ENCODE measurements around the gene LAMA5.

Gene LAMA5

DNA sequence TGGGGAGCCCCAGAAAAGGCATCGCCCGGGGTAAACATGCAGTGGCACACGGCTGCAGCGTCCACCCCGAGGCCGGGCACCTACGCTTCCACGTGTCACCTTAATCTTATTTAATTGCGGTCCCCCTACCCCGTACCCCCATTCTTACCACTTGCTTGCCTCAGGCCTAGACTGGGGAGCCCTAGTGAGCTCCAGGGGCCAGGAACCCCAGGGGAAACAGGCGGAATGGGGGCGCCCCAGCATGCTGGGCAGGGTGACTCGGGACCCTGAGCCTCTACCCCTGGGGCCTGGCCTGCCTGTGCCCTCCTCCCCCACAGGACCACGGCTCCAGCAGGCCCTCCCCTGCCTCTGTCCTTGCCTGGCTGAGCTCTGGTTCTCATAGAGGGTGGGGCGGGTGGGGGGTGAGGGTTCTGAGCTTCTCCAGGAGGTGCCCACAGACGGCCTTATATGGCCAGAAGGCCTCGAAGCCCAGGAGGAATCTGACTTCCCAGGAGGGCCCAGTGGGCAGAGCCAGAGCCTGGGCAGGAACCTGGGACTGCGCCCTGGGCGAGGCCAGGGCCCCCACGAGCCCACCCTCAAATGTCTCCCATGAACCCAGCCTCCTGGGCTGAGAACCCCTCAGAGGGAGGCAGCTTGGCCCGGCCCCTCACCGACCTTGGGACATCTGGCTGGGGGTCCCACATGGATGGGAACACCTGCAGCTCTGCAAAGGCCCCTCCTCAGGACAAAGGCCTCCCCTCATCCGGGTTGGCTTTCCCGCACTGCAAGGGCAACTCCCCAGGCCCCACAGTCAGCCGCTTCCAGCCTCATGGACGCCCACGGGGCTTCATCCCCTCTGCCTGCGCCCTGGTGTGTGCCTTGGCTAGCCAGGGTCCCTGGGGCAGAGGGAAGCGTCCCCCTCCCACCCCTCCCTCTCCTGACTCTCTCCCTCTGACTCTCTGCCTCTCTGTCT is 5.2 kb upstream of the LAMA5 start:
- DNase-seq (ENCODE audit: low read depth in 1 of 2, low spot score in 1 of 2), result no peak

DNA sequence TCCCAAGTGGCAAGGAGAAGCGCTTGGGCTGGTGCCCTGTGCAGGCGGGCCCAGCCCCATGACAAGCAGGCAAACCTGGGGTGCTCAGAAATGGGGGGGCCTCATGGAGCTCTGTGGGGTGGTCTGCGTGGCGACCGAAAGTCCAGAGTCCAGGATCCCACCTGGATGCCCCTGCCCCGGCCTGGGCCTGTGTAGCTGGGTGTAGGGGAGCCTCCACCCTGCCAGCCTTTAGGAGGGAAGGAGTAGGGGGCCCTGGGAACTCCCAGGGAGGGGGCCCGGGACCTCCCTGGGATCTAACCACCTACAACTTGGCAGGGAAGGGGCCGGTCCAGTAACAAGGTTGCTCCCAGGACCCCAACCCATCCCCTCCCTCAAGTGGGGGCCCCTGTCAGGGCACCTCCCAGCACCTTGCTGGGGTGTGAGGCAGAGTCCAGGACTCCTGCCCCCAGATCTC is 4.5 kb upstream of the LAMA5 start:
- DNase-seq (ENCODE audit: low read depth in 1 of 2, low spot score in 1 of 2), result no peak

DNA sequence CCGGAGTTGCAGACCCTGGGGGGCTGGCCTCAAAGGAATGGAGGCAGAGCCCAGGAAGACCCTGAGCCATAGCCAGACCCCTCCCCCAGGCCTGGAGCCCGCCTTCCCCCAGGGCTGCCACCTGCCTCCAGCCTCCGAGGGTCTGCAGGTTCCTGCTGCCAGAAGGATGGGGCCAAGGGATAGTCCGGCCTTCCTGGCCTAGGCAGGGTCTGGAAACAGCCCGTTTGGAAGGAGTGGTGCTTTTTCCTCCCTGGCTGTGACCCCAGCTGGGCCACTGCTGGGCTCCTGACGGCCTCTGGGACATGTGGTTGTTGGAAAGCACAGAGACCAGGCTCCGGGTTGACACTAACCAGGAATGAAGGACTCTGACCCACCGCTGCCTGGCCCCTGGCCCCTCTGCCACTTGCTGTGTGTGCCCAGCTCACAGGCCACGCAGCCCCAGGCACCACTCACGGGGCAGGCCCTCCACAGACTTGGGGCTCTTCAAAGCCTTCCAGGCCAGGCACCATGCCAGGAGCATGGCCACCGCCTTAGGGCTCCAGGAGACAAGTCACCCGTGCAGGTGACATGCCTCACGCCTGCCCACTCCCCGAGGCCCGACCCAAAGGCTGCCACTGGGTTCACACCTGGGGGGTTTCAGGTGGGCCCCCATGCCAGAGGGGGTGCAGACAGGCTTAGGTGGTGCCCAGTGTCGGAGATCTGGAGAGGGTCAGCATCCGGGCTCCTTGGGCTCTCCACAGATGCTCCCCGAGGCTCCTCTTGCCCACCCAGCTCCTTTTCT is 3.9 kb upstream of the LAMA5 start:
- DNase-seq (ENCODE audit: low read depth in 1 of 2, low spot score in 1 of 2), result no peak

DNA sequence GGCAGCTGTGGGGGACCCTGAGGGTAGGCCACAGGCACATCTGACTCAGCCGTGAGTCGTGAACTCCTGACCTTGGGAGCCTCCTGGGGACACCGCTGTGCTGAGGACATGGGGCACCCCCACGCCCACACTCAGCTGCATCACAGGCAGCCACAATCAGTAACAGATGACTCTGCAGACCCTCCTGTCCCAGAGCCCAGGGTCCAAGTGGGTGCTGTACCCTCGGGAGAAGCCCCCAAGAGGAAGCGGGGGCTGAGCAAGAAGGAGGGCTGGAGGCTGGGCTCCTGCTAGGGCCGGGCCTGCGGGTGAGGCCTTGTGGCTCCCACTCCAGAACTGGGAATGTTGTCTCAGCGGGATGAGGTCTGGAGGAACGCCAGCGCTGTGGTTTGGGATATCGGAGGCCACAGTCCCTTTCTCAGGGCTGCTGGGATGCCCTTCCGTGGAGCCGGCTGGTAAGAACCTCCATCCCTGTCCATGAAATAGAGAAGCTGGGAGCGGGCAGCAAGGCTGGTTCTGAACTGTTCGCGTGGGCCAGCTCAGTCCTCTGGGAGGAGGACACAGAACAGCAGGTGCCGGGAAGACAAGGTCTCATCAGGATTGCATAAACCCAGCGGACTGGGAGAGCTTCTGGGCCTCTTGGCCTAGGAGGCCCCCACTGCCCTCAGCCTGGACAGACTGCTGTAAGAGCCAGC is 3.1 kb upstream of the LAMA5 start:
- DNase-seq (ENCODE audit: low read depth in 1 of 2, low spot score in 1 of 2), result no peak

DNA sequence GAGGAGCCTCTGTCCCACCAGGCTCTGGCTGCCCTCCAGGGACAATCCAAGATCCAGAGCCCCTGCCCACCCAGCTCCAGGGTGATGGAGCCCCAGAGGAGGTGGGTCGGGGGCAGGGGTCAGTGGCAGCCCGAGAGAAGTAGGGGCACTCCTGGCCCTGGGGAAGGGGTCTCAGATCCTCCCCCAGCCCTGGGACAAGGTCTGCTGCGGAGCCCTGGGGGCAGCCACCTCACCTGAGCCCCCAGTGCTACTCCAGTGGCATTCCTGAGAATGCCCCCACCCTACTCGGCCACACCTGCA is 2.7 kb upstream of the LAMA5 start:
- DNase-seq (ENCODE audit: low read depth in 1 of 2, low spot score in 1 of 2), result no peak

DNA sequence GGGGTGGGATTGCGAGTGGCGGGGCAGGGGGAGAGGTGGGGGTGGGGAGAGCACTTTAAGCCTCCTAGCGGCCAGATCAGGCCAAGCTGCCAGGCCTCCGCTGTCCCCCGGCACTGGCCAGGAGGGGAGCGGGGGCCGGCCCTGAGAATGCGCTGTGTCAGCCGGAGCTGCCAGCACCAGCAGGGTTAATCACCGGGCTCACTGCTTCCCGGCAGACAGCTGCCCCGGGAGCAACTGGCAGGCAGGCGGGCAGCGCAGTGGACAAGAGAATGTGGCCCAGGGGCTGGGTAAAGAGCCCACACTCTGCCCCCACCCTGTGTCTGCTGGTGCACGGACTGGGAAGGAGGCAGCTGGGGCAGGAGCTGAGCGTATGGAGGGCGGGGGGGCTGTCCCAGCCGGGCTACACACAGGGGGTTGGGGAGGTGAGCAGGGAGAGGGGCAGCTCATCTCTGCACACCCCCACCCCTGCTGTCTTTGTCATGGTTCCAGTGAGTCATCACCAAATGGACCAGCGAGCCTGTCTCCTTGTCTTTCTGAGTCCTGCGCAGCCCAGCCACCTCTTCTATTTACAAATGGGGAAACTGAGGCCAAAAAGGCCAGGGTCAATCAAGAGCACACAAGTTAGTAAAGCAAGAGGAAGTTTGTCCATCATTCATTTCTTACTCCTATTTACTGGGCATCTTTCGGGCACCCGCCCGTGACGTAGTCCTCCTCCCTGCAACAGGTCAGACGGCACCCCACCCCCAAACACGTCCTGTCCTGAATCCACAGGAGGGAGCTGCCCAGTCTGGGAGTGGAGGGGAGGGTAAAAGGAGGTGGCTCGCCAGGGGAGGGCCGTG is 2.1 kb upstream of the LAMA5 start:
- DNase-seq (ENCODE audit: low read depth in 1 of 2, low spot score in 1 of 2), result no peak

DNA sequence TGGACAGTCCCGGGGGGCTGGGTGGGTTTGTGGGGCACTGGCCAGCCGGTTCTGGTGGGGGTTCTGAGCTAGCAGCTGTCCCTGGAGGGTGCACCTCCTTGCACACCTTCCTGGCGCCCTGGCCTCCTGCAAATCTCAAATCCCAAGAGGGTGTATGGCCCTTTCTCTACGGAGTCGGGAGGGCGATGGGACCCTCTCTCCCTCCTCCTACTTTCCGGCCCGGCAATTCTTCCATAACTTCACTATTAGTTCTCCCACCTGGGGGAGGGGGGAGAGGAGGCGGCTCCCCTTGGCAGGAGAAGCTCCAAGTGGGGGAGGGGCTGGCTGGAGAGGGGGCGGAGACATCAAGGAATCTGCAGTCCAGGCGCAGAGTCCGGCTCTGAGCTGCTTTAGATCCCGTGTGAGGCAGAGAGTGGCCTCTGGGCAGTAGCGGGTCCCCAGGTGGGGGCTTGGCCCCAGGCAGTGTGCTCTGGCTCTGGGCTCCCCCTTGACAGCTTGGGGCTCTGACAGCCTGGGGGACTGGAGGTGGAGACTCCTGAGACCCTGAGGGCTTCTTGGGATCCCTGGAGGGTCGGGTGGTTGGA is 1.4 kb upstream of the LAMA5 start:
- no peak for DNase-seq (ENCODE audit: low read depth in 1 of 2, low spot score in 1 of 2)

DNA sequence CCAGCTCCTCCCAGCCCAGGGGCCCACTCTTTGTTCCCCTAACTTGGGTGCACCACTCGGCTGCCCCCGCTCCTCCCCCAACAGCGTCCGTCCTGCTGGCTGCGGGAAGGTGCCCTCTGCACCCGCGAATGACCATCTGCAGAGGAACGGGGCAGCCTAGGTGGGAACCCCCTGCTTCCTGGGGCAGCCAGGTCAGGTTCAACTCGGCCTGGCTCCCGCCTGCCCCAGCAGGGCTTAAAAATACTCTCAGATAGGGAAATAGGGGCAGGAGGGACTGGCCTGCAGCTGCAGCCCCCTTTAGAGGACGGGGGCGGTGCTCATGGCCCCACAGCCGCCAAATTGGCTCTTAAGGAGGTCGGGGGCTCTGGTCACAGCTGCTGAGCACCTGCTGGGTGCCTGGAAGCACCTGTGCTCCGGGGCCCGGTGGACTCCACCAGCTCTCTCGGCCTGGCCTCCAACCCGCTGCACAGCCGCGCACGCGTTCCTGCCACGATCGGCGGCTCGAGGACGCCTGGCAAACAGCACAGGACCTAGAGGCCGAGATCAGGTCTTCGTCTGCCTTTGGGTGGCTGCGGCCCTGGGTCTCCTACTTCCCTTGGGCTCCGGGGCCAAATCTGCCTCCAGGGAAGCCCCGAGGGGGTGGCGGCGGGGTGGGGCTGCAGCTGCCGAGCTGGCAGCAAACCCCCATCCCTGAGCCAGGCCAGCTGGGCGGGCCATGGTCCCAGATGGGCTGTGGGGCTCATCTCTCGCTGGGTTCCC is 700 bp upstream of the LAMA5 start:
- DNase-seq (ENCODE audit: low read depth in 1 of 2, low spot score in 1 of 2), result no peak

GRCh38 chr20:62366370-62367135 is 559 bp downstream of the LAMA5 start:
- DNase-seq (ENCODE audit: low read depth in 1 of 2, low spot score in 1 of 2), result no peak

DNA sequence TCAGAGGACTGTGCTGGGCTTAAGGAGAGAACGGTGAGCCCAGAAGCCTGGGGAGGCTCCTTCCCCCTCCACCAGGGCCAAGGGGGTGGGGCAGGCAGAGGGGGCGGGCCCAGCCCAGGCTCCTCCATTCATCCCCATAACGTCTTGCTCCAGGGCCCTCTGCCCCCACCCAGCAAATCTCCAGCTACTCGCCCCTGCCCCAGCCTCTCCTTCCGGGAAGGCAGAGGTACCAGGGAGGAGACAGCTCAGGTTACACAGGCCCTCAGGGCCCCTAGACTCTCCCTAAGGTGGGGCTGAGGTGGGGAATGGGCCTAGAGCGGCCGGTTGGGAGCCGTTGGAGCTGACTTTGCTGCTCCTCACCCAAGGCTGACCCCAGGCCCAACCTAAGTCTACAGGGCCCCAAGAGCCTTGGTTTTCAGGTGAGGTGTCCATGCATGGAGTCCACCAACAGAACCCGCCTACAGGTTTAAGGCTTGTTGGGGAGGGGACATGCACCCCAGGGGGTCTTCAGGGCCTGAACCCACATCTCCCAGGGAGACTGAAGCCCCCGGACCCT is 1.2 kb downstream of the LAMA5 start:
- no peak for DNase-seq (ENCODE audit: low read depth in 1 of 2, low spot score in 1 of 2)

DNA sequence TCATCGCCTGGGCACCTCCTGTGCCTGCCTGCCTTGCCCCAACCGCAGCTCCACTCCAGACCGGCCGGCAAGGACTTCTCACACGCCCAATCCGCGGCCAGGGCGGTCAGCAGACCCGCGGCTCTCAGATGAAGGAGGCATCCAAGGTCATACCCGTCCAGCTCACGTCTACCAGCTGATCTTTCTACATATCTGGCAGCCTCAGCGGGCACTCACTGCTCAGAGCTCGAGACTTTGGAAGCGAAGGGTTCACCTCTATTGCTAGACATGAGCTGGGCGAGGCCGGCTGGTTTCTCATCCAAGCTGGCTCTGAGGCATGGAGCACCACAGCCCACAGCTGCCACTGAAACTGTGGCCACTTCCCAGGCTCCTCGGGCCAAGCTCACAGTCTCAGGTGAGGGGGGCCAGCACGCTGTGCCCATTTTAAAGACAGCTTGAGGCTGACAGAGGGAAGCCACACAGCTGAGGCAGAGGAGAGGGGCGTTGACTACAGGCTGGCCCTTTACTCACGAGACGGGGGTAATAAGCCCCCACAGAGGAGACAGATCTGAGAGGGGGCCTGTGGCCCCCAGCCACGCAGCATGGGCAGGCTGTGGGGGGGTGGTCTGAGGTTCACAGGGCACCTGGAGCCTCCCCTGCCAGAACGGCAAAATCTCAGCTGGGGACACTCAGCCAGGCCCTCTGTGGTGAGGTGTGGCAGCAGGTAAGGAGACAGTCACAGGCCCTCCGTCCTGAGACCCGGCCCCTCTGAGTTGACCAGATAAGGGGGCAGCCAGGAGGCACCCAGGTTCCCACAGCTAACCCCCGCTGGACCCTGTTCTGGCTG is 2.0 kb downstream of the LAMA5 start:
- DNase-seq (ENCODE audit: low read depth in 1 of 2, low spot score in 1 of 2), result no peak

DNA sequence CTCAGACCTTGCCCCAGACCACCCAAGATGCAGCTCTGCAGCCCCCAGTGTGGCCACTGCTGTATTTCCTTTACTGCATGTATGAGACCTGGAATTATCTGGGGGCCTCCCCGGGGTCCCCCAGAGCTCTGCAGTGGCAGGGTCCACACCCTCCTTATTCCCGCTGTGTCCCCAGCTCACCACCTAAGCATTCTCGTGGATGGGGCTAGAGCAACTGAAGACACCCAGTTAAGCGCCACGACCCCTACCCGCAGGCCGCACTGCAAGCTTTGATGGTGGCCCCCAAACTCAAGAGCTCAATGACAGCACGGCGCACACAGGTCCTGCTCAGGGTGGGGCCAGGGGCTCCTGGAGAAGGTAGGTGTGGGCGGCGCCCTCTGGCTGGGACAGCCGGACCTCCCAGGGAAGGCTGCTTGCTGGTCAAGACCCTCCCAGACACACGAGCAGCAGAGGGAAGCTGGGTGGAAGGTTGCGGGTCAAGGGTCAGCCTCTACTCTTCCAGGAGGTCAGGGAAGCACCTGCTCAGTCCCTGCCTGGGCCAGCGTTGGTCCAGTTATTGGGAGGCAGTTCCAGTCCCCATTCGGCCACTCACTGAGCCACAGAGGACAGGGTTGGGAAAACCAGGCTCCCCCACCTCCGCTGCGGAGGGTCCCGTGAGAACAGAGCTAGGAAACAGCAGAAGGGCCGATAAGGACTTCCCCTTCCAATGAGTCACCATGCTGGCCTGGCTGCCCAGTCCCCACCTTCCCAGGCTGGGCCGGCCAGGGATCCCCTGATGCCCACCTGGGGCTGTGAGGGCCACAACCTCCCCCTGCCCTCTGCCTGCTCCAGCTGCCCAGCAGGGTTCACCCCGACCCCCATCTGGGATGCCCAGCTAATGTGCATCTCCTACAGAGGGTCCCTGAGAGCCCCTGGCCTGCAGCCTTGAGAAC is 2.9 kb downstream of the LAMA5 start:
- no peak for DNase-seq (ENCODE audit: low read depth in 1 of 2, low spot score in 1 of 2)

- DNase-seq (ENCODE audit: low read depth in 1 of 2, low spot score in 1 of 2), result no peak
These were observed 3.9 kb downstream of the LAMA5 start for GRCh38 chr20:62362991-62363919.

GRCh38 chr20:62362590-62362940 is 4.5 kb downstream of the LAMA5 start:
- no peak for DNase-seq (ENCODE audit: low read depth in 1 of 2, low spot score in 1 of 2)

- no peak for DNase-seq (ENCODE audit: low read depth in 1 of 2, low spot score in 1 of 2)
These were observed 5.1 kb downstream of the LAMA5 start for GRCh38 chr20:62361799-62362589.
